ENCODE data around the gene SMURF1. TPM values are rescaled to one million over a fixed set of nuclear protein-coding genes. Genes with fewer than 3 reads are reported as not detected.

The SMURF1 gene
- total RNA-seq (ENCODE audit: low replicate concordance), result 16.0 and 22.6 TPM in 2 replicates

DNA sequence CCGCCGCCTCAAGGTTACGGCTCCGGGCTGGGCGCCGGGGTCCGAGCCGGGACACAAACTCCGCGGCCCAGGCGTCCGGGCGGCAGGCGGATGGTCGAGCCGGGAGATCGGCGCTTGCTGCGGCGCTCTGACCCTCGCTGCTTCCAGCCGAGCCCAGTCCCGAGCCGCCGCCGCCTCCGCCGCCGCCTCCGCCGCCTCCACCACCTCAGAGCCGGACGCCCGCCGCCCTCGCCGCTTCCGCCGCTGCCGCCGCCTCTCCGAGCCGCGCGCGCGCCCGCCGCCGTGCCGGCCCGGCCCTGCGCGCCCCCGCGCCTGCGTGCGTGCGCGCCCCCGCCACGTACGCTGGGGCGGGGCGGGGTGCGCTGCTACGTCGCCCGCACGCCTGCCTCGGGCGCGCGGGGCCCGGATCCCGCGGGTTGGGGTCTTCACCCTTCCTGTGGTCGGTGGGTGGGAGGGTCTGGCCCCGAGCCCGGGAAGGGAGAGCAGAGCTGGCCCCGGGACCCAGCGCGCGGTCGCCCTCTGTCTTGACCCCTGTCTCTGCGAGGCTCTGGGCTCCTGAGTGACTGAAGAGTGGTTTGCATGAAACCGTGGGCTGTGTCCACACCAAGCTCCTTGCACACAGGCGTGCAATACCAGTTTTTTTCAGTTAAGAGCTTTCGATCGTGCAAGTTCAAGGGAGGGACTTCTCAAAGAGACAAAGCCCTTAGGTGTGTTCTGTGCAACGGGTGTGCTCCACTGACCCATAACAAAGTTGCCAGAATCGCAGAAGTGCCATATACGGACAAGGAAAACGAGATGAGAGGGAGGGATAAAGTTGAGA is at the start of gene SMURF1:
SMURF1 (minus strand) TSS at position 256 of the 820 bp plus-strand sequence. CDS start 328 bp downstream, outside the sequence.
- peak within 1 kb of the TSS; percentile 77 for H3K4me3 ChIP-seq (ENCODE audit: low read depth, low read length)

GRCh38 chr7:99191869-99192596 is 48.1 kb upstream of the SMURF1 start:
- H3K4me3 ChIP-seq (ENCODE audit: low read depth, low read length), result no peak overlapping the region
- DNase-seq (ENCODE audit: low read depth), result no peak

More for the DNA sequence above, at the start of gene SMURF1:
- TF ChIP-seq, protein P1, sequence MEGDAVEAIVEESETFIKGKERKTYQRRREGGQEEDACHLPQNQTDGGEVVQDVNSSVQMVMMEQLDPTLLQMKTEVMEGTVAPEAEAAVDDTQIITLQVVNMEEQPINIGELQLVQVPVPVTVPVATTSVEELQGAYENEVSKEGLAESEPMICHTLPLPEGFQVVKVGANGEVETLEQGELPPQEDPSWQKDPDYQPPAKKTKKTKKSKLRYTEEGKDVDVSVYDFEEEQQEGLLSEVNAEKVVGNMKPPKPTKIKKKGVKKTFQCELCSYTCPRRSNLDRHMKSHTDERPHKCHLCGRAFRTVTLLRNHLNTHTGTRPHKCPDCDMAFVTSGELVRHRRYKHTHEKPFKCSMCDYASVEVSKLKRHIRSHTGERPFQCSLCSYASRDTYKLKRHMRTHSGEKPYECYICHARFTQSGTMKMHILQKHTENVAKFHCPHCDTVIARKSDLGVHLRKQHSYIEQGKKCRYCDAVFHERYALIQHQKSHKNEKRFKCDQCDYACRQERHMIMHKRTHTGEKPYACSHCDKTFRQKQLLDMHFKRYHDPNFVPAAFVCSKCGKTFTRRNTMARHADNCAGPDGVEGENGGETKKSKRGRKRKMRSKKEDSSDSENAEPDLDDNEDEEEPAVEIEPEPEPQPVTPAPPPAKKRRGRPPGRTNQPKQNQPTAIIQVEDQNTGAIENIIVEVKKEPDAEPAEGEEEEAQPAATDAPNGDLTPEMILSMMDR (IDR thresholded peaks at IDR 0.05; ENCODE audit: insufficient read depth, low read length), result no peak
- peak; percentile 49 for DNase-seq (ENCODE audit: low read depth)

GRCh38 chr7:99190359-99191009 is 46.6 kb upstream of the SMURF1 start:
- TF ChIP-seq, protein P1 (IDR thresholded peaks at IDR 0.05; ENCODE audit: insufficient read depth, low read length), result no peak
- no peak overlapping the region for H3K4me3 ChIP-seq (ENCODE audit: low read depth, low read length)
- DNase-seq (ENCODE audit: low read depth), result no peak

More at GRCh38 chr7:99191869-99192596, 48.1 kb upstream of the SMURF1 start:
- TF ChIP-seq, protein P1 (IDR thresholded peaks at IDR 0.05; ENCODE audit: insufficient read depth, low read length), result no peak

DNA sequence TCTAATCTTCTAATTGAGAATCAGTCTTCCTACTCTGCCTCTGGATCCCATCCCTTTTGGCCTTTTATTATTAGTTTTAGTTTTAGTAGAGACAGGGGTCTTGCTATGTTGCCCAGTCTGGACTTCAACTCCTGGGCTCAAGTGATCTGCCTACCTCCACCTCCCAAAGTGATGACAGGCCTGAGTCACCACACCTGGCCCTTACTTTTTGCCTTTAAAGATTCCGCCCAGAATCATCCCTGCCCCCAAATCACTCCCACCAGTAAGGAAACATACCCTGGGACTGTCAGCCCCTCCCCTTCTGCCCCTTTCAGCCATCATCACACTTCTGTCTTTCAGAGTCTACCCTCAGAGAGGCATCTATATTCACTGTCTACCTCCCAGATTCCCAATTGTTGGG is 45.3 kb upstream of the SMURF1 start:
- no peak overlapping the region for H3K4me3 ChIP-seq (ENCODE audit: low read depth, low read length)
- no peak for DNase-seq (ENCODE audit: low read depth)
- TF ChIP-seq, protein P1 (IDR thresholded peaks at IDR 0.05; ENCODE audit: insufficient read depth, low read length), result no peak

DNA sequence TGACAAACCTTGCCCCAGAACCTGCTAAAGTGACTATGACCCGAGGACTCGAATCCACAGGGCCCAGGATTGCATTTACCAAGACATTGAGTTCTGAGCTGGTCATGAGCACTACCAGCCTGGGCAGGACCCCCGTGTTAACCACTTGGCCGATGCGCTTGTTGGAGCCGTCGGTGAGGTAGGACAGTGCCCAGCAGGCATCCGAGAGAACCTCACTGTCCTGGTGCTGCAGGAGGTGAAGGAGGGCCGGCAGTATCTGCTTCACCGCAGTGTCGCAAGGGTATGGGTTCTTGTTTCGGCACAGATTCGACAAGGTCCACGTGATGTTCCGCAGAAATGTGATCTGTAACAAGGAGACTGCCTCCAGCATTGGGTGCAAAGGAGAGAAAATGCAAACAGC is 44.3 kb upstream of the SMURF1 start:
- DNase-seq (ENCODE audit: low read depth), result no peak
- TF ChIP-seq, protein P1 (IDR thresholded peaks at IDR 0.05; ENCODE audit: insufficient read depth, low read length), result no peak
- no peak overlapping the region for H3K4me3 ChIP-seq (ENCODE audit: low read depth, low read length)

GRCh38 chr7:99184532-99185218 is 40.8 kb upstream of the SMURF1 start:
- no peak overlapping the region for H3K4me3 ChIP-seq (ENCODE audit: low read depth, low read length)
- TF ChIP-seq, protein P1 (IDR thresholded peaks at IDR 0.05; ENCODE audit: insufficient read depth, low read length), result no peak
- no peak for DNase-seq (ENCODE audit: low read depth)

Measured in fibroblast of the aortic adventitia (primary cell).